GM12873 (cell line): Measurements from ENCODE around the gene BCL3.

Source experiments
- TF ChIP-seq, protein P1 (sequence below): IDR thresholded peaks from 2 replicates; pipeline ENCODE4 v1.5.1; 2012; ENCODE audit warnings: low read depth, mild to moderate bottlenecking, moderate library complexity, low read length, control low read depth; ENCODE audit not compliant: insufficient read depth; ENCODE audit errors: missing control alignments

The BCL3 gene

DNA sequence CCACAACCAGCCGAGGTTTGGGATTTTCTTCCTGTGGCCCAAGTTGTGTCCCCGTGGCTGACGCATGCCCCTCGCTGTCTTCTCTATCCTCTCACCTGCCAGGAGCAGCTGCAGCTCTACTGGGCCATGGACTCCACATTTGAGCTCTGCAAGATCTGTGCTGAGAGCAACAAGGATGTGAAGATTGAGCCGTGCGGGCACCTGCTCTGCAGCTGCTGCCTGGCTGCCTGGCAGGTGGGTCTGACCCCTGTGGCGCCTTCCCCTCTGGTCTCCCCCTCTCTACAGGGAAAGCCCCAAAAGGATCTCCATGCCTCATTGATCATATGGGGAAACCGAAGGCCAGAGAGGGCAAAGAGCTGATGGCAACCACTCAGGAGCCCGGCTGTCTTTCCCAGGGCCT lies 43.8 kb downstream of the BCL3 start:
- TF ChIP-seq, protein P1, sequence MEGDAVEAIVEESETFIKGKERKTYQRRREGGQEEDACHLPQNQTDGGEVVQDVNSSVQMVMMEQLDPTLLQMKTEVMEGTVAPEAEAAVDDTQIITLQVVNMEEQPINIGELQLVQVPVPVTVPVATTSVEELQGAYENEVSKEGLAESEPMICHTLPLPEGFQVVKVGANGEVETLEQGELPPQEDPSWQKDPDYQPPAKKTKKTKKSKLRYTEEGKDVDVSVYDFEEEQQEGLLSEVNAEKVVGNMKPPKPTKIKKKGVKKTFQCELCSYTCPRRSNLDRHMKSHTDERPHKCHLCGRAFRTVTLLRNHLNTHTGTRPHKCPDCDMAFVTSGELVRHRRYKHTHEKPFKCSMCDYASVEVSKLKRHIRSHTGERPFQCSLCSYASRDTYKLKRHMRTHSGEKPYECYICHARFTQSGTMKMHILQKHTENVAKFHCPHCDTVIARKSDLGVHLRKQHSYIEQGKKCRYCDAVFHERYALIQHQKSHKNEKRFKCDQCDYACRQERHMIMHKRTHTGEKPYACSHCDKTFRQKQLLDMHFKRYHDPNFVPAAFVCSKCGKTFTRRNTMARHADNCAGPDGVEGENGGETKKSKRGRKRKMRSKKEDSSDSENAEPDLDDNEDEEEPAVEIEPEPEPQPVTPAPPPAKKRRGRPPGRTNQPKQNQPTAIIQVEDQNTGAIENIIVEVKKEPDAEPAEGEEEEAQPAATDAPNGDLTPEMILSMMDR, result no peak

- TF ChIP-seq, protein P1, result no peak
Measured at GRCh38 chr19:44794610-44795009, 46.1 kb downstream of the BCL3 start.

GRCh38 chr19:44795398-44795987 lies 47.0 kb downstream of the BCL3 start:
- TF ChIP-seq, protein P1, result no peak

DNA sequence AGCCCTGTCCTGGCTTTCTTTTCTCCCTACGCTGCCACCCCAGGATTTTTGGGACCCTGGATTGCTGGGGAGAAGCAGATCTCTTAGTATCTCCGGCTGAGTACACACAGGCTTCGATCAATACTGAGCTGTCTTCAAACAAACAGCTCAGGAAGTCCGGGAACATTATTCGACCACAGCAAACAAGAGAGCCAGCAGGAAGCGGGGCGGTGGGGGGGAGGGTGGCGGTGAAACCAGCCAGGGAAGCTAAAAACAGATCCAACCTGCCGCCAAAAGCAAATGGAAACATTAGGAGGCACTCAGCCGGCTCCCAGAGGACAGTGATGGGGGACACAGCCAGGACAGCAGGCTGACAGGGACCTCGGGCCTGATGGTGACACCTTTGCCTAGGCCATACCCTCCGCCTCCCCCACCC lies 48.2 kb downstream of the BCL3 start:
- TF ChIP-seq, protein P1, result no peak

DNA sequence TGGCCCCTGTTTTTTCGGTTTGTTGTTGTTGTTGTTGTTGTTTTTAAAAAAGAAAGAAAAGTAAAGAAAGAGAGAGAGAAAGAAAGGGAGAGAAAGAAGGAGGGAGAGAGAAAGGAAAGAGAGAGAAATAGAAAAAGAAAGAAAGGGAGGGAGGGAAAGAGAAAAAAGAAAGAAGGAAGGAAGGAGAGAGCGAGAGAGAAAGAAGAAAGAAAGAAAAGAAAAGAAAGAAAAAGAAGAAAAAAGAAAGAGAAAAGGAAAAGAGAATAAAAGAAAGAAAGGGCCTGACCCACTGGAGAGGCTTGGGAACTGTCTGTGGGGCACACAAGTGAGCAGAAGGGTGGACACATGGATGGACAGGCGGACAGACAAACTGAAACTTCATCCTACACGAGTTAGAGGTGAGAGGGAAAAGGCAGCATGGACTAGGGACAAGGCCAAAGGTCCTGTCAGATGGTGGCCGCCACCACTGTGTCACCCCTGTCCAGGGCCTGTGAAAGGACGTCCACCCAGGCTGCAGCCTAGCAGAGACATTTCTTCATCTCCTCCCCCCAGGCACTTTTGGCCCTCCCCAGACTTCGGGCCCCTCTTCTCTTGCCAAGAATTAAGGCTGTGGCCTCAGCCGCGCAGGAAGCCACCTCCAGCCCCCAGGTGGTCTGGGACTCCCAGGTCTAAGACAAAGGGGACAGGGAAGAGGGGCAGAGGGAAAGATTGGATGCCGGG lies 51.3 kb downstream of the BCL3 start:
- TF ChIP-seq, protein P1, result no peak

DNA sequence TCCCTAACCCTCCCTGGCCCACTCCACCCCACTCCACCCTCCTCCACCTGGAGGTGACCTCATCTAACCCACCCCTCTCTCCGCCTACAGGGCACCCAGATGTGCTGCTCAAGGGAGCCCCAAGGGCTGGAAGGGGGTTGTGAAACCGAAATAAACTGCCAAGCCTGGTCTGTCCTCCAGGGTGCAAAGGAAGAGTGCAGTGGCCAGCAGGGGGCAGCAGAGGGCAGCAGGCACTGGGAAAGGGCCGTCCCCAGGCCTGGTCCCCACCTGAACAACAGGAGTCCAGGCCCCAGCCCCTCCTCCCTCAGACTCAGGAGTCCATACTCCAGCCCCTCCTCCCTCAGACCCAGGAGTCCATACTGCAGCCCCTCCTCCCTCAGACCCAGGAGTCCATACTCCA lies 52.0 kb downstream of the BCL3 start:
- TF ChIP-seq, protein P1, result peak; percentile 97

DNA sequence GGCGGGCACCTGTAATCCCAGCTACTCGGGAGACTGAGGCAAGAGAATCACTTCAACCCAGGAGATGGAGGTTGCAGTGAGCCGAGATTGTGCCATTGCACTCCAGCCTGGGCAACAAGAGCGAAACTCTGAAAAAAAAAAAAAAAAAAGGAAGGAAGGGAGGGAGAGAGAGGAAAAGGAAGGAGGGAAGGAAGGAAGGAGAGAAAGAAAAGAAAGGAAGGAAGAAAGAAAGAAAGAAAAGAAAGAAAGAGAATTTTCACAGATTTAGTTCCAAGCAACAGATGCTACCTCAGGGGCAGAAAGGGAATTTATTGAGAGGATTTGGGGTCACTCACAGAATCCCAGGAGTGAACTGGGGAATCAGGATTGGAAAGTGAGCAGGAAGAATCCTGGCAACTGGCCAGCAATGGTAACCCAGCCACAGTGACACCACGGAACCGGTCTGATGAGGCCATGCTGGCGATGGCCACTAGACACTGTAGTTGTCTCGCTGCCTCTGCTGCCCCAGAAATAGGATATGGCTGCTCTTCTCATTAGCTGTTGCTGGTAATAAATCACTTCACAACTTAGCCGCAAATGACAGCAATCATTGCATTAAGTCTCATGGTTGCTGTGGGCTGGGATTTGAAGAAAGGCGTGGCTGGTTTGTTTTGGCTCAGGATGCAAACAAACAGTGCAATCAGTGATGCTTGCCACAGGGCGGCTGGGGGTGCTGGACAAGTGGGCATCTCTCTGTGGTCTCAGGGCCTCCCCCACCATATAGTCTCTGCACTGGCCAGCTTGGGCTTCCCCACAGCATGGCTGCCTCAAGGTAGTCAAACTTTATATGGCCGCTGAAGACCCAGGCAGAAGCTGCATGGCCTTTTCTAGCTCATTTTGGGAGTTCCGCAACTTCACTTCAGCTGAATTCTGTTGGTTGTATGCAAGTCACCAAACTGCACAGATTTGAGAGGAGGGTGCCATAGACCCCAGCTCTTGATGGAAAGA lies 55.2 kb downstream of the BCL3 start:
- TF ChIP-seq, protein P1, result no peak
